IMR-90 (cell line): ENCODE data around the gene FUT8. TPM values are rescaled to one million over a fixed set of nuclear protein-coding genes. Genes with fewer than 3 reads are reported as not detected.

Experiments
- ATAC-seq: fragments of 200-7000 bp; cut with Tn5 transposase; 2 replicates; pipeline ENCODE4 v1.9.1; 2020; ENCODE audit warnings: low read depth, mild to moderate bottlenecking, moderate library complexity
- BruUV-seq: library from RNA; stranded (reverse); fragments of 400-500 nt; replicated peaks from 2 replicates; lab custom pipeline; 2021; lab: Mats Ljungman, UMichigan
- CTCF ChIA-PET: fragments of 300-600 bp; formaldehyde crosslinking; extraction: SDS; loops from one replicate; lab custom pipeline; 2021; ENCODE audit warnings: antibody characterized with exemption; lab: Yijun Ruan, JAX
- POLR2A ChIA-PET: fragments of 300-600 bp; sonication (Branson Sonifier 250); formaldehyde crosslinking; loops from one replicate; lab custom pipeline; 2022; ENCODE audit warnings: antibody characterized with exemption; ENCODE audit not compliant: unreplicated experiment; lab: Charles Lee
- DNase-seq: peaks from one replicate; pipeline ENCODE4 v3.0.0; 2013
- H2AFZ ChIP-seq: replicated peaks from 2 replicates; pipeline ENCODE3; 2013; ENCODE audit warnings: low read length, mild to moderate bottlenecking; ENCODE audit not compliant: poor library complexity
- H2AK5ac ChIP-seq: 2 replicates; pipeline ENCODE4 v1.6.1; 2013; ENCODE audit warnings: low read depth, low read length, inconsistent platforms
- H2AK9ac ChIP-seq: replicated peaks from 2 replicates; pipeline ENCODE3; 2013; ENCODE audit warnings: mild to moderate bottlenecking, low read depth, low read length, moderate library complexity; ENCODE audit not compliant: poor library complexity
- H2BK120ac ChIP-seq: 2 replicates; pipeline ENCODE4 v1.6.1; 2013; ENCODE audit warnings: low read depth, low read length, inconsistent platforms
- H2BK15ac ChIP-seq: 3 replicates; pipeline ENCODE4 v1.6.1; 2013; ENCODE audit warnings: low read depth, low read length, inconsistent platforms
- H2BK20ac ChIP-seq: 2 replicates; pipeline ENCODE4 v1.6.1; 2013; ENCODE audit warnings: low read depth, mild to moderate bottlenecking, inconsistent platforms, low read length, moderate library complexity
- H2BK5ac ChIP-seq: 2 replicates; pipeline ENCODE4 v1.6.1; 2013; ENCODE audit warnings: mild to moderate bottlenecking, low read depth, low read length, inconsistent platforms; ENCODE audit not compliant: poor library complexity, severe bottlenecking
- H3K14ac ChIP-seq: replicated peaks from 2 replicates; pipeline ENCODE4 v1.6.1; 2013; ENCODE audit warnings: low read depth, low read length, inconsistent platforms
- H3K18ac ChIP-seq: 2 replicates; pipeline ENCODE4 v1.6.1; 2013; ENCODE audit warnings: low read depth, low read length, control low read depth
- H3K23ac ChIP-seq: 2 replicates; pipeline ENCODE4 v1.6.1; 2013; ENCODE audit warnings: low read depth, low read length, inconsistent platforms
- H3K27ac ChIP-seq: 2 replicates; pipeline ENCODE4 v1.5.1; 2013; ENCODE audit warnings: mild to moderate bottlenecking, control low read depth, low read length; ENCODE audit not compliant: insufficient read depth
- H3K27me3 ChIP-seq: 2 replicates; pipeline ENCODE4 v1.6.1; 2013; ENCODE audit warnings: low read length; ENCODE audit not compliant: control insufficient read depth, insufficient read depth
- H3K36me3 ChIP-seq: 2 replicates; pipeline ENCODE4 v1.6.1; 2013; ENCODE audit warnings: low read length, mixed read lengths; ENCODE audit not compliant: control insufficient read depth, insufficient read depth
- H3K4ac ChIP-seq: 2 replicates; pipeline ENCODE4 v1.6.1; 2013; ENCODE audit warnings: low read depth, low read length, inconsistent platforms
- H3K4me1 ChIP-seq: 2 replicates; pipeline ENCODE4 v1.6.1; 2013; ENCODE audit warnings: low read length, mixed read lengths; ENCODE audit not compliant: control insufficient read depth, insufficient read depth
- H3K4me2 ChIP-seq: 2 replicates; pipeline ENCODE4 v1.6.1; 2013; ENCODE audit warnings: low read depth, mild to moderate bottlenecking, control low read depth, low read length, moderate library complexity
- H3K4me3 ChIP-seq: 2 replicates; pipeline ENCODE4 v1.5.1; 2013; ENCODE audit warnings: low read depth, mild to moderate bottlenecking, control low read depth, low read length, moderate library complexity; ENCODE audit not compliant: insufficient read depth
- H3K56ac ChIP-seq: 2 replicates; pipeline ENCODE4 v1.6.1; 2013; ENCODE audit warnings: low read length, inconsistent platforms; ENCODE audit not compliant: insufficient read depth; ENCODE audit errors: extremely low read depth
- H3K79me1 ChIP-seq, 2 experiments: 2 replicates each; pipeline ENCODE4 v1.6.1; 2013; ENCODE audit warnings: low read length in 2 of 2, inconsistent platforms in 1 of 2, low read depth in 1 of 2
- H3K9ac ChIP-seq: 2 replicates; pipeline ENCODE4 v1.6.1; 2013; ENCODE audit warnings: low read depth, low read length, control low read depth
- H3K9me1 ChIP-seq: 2 replicates; pipeline ENCODE4 v1.6.1; 2013; ENCODE audit warnings: low read length, inconsistent platforms; ENCODE audit not compliant: insufficient read depth
- H3K9me3 ChIP-seq: 2 replicates; pipeline ENCODE4 v1.6.1; 2013; ENCODE audit warnings: low read length; ENCODE audit not compliant: control insufficient read depth, insufficient read depth
- H4K20me1 ChIP-seq: 2 replicates; pipeline ENCODE4 v1.6.1; 2013; ENCODE audit warnings: low read length, inconsistent platforms; ENCODE audit not compliant: insufficient read depth
- H4K5ac ChIP-seq: 2 replicates; pipeline ENCODE4 v1.6.1; 2013; ENCODE audit warnings: mild to moderate bottlenecking, low read depth, low read length, control low read depth
- H4K8ac ChIP-seq, 2 experiments: 2 replicates each; pipeline ENCODE4 v1.6.1; 2013; ENCODE audit warnings: low read depth in 2 of 2, low read length in 2 of 2, control low read depth in 1 of 2, inconsistent platforms in 1 of 2
- H4K91ac ChIP-seq: 2 replicates; pipeline ENCODE4 v1.6.1; 2013; ENCODE audit warnings: low read depth, low read length, inconsistent platforms; ENCODE audit not compliant: insufficient read depth
- CHD1 ChIP-seq: IDR thresholded peaks from 2 replicates; pipeline ENCODE4 v1.6.1; 2012; ENCODE audit warnings: low read depth, low read length, improper control_type of control experiment
- MAFK ChIP-seq: IDR thresholded peaks from 2 replicates; pipeline ENCODE4 v1.6.1; 2012; ENCODE audit warnings: low read depth, low read length, improper control_type of control experiment
- MAZ ChIP-seq: IDR thresholded peaks from 2 replicates; pipeline ENCODE4 v1.6.1; 2012; ENCODE audit warnings: low read depth, mild to moderate bottlenecking, low read length, improper control_type of control experiment, moderate library complexity, borderline replicate concordance
- MXI1 ChIP-seq: IDR thresholded peaks from 2 replicates; pipeline ENCODE4 v1.6.1; 2012; ENCODE audit warnings: low read depth, mild to moderate bottlenecking, low read length, moderate library complexity, borderline replicate concordance
- POLR2A ChIP-seq: IDR thresholded peaks from 2 replicates; pipeline ENCODE4 v1.6.1; 2012; ENCODE audit warnings: mild to moderate bottlenecking, low read depth, low read length
- RCOR1 ChIP-seq: IDR thresholded peaks from 2 replicates; pipeline ENCODE4 v1.6.1; 2012; ENCODE audit warnings: mild to moderate bottlenecking, low read length, improper control_type of control experiment; ENCODE audit not compliant: insufficient replicate concordance
- RFX5 ChIP-seq: IDR thresholded peaks from 2 replicates; pipeline ENCODE4 v1.8.0; 2012; ENCODE audit warnings: low read depth, mild to moderate bottlenecking, low read length, moderate library complexity
- WGBS, 2 experiments: methylation state at CpG; one replicate each; pipeline versions ENCODE4 v1.1.5 to v1.1.7; 2013; ENCODE audit warnings: missing lambda C conversion rate in 2 of 2; ENCODE audit not compliant: insufficient read length in 1 of 2; ENCODE audit errors: extremely low coverage in 2 of 2; 5-methylcytosine and 5-hydroxymethylcytosine counted together
- dilution Hi-C: fragments of 300-500 bp; cut with HindIII; formaldehyde crosslinking; loops from one replicate; pipeline ENCODE4 v1.14.3; 2018; ENCODE audit warnings: low sequenced_read_pairs; ENCODE audit not compliant: unreplicated experiment
- in situ Hi-C: fragments of 300-500 bp; cut with MboI; formaldehyde crosslinking; loops from 3 replicates; pipeline ENCODE4 v1.14.3; 2019; ENCODE audit warnings: low sequenced_read_pairs, inconsistent platforms, mixed read lengths
- intact Hi-C: fragments of 100-400 bp; cut with micrococcal nuclease; formaldehyde crosslinking; loops from 2 replicates; pipeline ENCODE4 v1.10.0; 2022
- polyA plus RNA-seq, 3 experiments: library from polyadenylated mRNA; depleted of rRNA; stranded (reverse); fragments of >200 nt; gene quantifications; 2 replicates each; pipeline ENCODE4 v1.2.3, GENCODE V29; 2012; ENCODE audit warnings: low replicate concordance in 1 of 3
- total RNA-seq: library from RNA; depleted of rRNA; stranded (reverse); fragments of >200 nt; gene quantifications from 2 replicates; pipeline ENCODE4 v1.2.3, GENCODE V29; 2012
- TF ChIP-seq, protein P1 (sequence below): fragments of 150-350 bp; IDR thresholded peaks from 2 replicates; pipeline ENCODE4 v1.6.1; 2016; ENCODE audit warnings: low read depth, mild to moderate bottlenecking, low read length, moderate library complexity, borderline replicate concordance

FUT8 gene
- total and polyA plus RNA-seq, 2 of the 4 experiments (the other 2 are of a cell fraction), result 15.6 to 72.9 TPM

DNA sequence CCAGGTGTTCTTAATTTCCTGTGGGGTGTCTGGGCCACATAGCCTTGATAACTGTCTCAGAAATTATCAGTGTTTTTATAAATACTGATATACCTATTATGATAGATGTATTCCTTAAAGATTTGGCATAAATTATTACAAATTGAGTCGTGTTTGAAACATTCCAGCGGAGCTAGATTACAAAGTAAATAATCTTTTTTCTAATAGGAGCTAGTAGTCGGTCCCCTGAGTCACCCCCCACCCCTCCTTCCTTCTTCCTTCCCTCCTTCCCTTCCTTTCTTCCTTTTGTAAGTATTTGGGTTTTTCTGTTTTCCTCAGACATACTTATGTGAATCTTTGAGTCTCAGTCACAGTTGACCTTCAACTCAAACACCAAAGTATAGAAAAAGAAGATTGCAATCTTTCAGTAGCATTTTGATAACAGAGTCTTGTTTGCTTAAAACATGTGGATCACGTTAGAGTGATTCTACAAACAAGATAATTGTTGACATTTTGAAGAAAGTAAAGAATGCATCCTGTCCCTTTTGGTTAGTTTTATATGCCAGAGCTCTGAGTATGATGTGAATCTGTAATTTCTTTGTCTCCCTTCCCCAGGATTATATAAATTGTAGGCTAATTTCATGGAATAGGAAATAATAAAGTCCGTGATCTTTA lies 264.0 kb downstream of the FUT8 start:
- no peak overlapping the region for H3K18ac ChIP-seq
- no peak overlapping the region for H3K4ac ChIP-seq
- H3K9me3 ChIP-seq, result no peaks in the 10 kb centered on the region
- H4K8ac ChIP-seq, result no peak overlapping the region
- no peaks in the 10 kb centered on the region for H3K27me3 ChIP-seq
- in situ Hi-C loops, result no loop called here
- H4K5ac ChIP-seq, result no peak overlapping the region
- H3K9ac ChIP-seq, result no peak overlapping the region
- no peak overlapping the region for H2BK20ac ChIP-seq
- H3K23ac ChIP-seq, result no peak overlapping the region
- DNase-seq, result peak; percentile 3
- peaks cover 3% of the 10 kb centered on the region; the same call in 1 of the 2 replicates for H3K4me1 ChIP-seq
- TF ChIP-seq CHD1 (no peak), POLR2A (no peak), MXI1 (no peak), RFX5 (no peak), MAZ (no peak), RCOR1 (no peak), MAFK (no peak)
- TF ChIP-seq, protein P1, sequence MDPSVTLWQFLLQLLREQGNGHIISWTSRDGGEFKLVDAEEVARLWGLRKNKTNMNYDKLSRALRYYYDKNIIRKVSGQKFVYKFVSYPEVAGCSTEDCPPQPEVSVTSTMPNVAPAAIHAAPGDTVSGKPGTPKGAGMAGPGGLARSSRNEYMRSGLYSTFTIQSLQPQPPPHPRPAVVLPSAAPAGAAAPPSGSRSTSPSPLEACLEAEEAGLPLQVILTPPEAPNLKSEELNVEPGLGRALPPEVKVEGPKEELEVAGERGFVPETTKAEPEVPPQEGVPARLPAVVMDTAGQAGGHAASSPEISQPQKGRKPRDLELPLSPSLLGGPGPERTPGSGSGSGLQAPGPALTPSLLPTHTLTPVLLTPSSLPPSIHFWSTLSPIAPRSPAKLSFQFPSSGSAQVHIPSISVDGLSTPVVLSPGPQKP, result no peak
- no peak overlapping the region for H2BK5ac ChIP-seq
- H4K20me1 ChIP-seq, result no peaks in the 10 kb centered on the region
- no peak overlapping the region for H4K91ac ChIP-seq
- no TSS peak for BruUV-seq
- ATAC-seq, result peak; percentile 35
- H2AK9ac ChIP-seq, result no peak overlapping the region
- no peaks in the 10 kb centered on the region for H3K79me1 ChIP-seq
- H3K4me3 ChIP-seq, result no peak overlapping the region
- CTCF ChIA-PET, result interaction anchor here (1.8 kb wide), 1 partner anchor 19 kb away, joined by 4 read pairs; no protein-coding TSS in a partner anchor
- dilution Hi-C loops, result no loop called here
- intact Hi-C loops, result no loop called here
- H3K27ac ChIP-seq, result no peak overlapping the region
- H2BK120ac ChIP-seq, result no peak overlapping the region
- 0 out of 2 replicates have a peak overlapping the region, but pooled peaks have one; percentile 6 for H3K4me2 ChIP-seq
- H3K56ac ChIP-seq, result no peak overlapping the region
- H2AFZ ChIP-seq, result no peak overlapping the region
- H3K36me3 ChIP-seq, result no peaks in the 10 kb centered on the region
- no peak overlapping the region for H2BK15ac ChIP-seq
- H3K14ac ChIP-seq, result no peak overlapping the region
- POLR2A ChIA-PET, result no interaction called here
- H3K9me1 ChIP-seq, result no peaks in the 10 kb centered on the region
- WGBS, 2 experiments, result no CpG with 5 or more reads among the region's 5 CpGs
- H2AK5ac ChIP-seq, result no peak overlapping the region
